HG02973 (cell line): ENCODE results near the gene GSTM3.
"Not testable (repeated sequence)": the region's sequence is repeated elsewhere in the genome, so short reads cannot be mapped to it uniquely, and the experiment has no call there.

Experiments
- ATAC-seq: cut with Tn5 transposase; IDR thresholded peaks from one replicate; pipeline ENCODE4 v1.9.1; 2021; ENCODE audit warnings: moderate library complexity; ENCODE audit not compliant: unreplicated experiment

GSTM3 gene

DNA sequence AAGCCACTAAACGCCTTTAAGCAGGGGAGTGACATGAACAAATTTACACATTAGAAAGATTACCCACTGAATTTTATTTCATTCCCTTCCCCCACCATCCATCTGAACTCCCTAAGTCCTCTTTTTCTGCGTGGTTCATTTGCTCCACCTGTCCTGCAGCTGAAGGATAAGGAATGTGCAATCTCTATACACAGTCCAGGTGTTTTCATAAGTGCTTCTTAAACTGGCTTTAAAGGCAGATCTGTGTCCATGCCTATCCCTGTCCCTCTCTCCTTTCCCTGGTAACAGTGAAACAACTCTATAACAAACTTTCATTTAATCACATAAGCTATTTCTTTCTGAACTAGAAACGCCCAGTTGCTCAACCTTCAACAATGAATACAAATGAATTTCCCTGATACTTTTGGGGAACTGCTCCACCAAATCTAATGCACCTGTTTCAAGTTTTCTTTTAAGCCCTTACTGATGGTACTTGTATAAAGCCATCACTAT lies 8.4 kb downstream of the GSTM3 start:
- no peak for ATAC-seq

DNA sequence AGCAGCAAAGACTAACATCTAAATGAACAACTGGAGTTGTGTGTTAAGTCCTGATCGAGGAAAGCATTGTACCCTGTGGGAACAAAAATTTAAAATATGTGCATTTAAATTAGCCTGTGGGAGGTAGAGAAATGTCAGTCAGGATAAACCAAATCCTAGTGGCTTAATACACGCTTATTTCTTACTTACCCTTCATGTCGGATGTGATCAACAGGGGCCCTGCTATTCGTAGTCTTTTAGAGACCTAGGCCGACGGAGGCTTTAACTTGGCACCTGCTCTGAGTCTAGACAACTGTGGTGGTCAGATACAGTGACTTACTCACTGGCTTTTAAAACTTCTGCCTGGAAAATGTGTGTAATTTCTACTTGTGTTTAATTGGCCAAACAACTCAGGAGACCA lies 10.2 kb downstream of the GSTM3 start:
- ATAC-seq: no peak

DNA sequence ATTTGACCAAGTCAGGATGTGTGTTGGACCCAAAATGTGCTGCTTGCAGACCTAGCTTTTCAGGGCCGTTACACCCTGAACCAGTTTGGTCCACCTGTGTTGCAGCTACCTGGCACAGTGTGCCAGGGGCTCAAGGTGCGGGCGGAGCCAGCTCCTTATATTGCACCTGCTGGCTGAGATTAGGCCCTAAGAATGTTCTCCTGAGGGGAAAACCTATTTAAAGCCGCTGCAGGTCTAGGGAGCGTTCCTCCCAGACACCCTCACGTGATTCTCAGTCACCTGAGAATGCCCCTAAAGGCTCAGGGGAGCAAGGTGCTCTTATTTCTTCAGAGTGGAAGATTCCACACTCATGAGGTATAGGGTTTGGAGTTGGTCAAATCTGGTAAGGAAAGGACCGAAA lies 12.0 kb downstream of the GSTM3 start:
- no peak for ATAC-seq

DNA sequence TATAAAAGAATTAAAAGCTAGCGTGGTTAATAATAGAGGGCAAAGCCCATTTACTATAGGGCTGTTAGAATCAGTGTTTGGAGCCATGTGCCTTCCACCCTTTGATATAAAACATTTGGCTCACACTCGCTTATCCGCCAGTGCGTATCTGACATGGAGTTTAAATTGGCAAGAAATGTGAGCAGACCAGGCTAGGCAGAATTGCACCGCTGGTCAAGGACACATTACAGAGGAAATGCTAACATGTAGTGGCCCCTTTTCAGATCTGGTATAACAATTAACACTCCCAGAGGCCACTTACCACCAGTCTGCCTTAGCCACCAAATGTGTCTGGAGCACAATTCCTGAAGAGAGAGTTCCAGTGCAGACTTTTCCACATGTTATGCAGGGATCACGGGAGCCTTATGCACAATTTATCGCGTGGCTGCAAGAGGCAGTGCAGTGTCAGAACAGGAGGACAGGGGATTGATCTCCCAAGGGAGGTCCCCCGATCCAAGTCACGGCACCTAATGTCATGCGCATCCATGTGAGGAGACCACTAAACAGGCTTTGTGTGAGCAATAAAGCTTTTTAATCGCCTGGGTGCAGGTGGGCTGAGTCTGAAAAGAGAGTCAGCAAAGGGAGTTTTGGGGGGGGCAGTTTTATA lies 14.0 kb downstream of the GSTM3 start:
- no peak for ATAC-seq

DNA sequence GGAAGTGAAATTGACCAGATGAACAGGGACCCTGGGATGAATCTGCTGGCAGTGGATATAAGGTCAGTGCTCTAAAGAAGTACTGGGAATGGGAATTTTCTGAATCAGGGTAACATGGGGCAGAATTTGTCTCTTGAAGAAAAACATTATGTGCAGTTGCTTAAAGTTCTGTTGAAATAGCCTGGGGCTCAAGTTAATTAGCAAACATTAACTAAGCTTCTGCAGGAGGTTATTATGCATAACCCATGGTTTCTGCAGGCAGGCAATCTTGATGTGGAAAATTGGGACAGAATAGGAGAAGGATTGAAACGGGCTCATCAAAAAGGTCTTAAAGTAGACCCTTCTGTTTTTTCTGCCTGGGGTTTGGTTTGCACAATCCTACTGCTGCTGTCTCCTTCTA lies 14.8 kb downstream of the GSTM3 start:
- ATAC-seq: no peak

DNA sequence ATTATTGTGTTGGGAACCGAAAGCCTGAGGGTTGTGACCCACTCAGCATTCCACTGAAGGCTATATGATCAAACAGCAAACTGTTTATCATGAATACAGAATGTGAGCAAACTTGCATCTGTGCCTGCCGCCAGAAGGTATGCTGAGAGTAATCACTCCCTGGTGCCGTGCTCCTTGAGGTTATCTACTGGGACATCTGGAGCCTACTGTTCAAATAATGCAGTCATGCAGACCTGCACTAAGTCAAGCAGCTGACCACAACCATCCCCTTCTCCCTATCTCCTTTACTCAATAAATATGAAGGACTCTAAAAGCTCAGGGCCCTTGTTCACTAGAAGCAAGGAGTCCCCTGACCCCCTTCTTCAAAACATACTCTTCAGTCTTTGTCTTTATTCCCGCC lies 15.3 kb downstream of the GSTM3 start:
- no peak for ATAC-seq

DNA sequence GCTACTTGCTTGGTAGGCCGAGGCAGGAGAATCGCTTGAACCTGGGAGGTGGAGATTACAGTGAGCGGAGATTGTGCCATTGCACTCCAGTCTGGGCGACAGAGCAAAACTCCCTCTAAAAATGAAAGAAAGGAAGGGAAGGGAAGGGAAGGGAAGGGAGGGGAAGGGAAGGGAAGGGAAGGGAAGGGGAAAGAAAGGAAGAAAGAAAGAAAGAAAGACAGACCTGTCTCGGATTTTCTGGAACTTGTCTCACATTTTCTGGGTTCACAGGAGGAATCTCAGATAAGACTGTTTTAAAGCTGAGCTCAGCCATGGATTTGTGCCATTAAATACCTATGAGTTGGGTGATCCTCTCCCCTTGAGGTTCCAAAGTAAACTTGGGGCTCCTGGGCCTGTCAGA lies 15.9 kb downstream of the GSTM3 start:
- no peak for ATAC-seq

DNA sequence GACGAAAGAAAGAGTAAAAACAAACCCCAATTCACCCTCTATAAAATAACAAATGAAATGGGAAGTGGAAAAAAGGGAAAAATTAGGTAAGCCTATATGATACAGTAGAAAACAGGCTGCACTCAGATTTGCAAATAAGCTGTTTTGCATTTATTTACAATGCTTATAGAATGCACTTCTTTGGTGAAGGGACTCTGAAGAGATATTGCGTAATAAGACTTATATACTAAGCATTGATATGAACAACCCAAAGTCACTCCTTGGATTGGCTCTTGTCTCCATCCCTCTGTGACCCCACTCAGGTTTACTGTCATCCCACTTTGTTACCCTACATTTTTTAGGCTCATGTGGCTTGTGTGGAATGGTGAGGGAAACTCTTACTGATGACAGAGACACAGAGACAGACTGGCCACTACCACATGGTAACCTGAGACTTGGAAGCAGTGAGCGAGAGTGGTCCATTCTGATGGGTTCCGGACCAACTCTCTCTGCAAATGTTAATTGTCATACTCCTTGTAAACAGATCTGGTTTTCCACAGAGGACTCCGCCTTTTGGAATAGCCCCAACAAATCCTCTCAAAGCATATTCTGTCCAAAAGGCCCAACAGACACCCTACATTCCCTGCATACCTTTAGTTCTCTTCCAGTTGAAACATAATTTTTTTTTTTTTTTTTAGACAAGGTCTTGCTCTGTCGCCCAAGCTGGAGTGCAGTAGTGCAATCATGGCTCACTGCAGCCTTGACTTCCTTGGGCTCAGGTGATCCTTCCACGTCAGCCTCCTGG lies 17.7 kb downstream of the GSTM3 start:
- ATAC-seq: no peak

DNA sequence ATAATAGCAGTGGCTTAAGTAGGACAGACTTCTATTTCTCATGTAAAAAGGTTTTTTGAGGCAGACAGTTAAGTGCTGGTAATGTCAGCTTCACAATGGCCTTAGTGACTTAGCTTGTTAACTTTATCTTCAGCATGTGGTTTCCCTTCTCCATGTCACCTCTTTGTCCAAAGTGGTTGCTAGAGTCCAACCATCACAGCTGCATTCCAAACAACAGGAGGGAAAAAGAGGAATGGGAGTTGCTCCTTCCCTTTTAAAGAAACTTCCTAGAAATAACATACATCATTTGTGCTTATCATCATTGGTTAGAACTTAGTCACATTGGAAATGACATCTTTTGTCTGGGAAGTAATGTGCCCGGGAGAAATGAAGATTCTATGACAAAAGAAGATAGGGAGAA lies 18.9 kb downstream of the GSTM3 start:
- no peak for ATAC-seq

DNA sequence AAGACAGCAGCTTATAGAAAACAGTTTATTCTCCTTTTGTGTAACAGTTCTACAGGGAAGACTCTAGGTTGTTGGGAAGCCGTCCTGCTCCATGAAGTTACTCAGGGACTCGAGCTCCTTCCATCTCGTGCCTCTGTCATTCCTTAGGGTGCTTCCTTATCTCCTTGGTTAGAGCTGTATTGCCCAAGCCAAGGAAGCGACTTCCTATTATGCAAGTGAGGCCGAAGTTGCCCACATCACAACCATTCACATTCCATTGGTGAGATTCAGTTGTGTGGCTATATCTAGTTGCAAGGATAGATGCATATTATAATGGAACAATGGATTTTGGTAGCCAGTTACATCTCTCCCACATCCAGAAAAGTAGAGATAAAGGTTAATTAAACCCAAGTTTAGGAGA lies 19.8 kb downstream of the GSTM3 start:
- no peak for ATAC-seq

DNA sequence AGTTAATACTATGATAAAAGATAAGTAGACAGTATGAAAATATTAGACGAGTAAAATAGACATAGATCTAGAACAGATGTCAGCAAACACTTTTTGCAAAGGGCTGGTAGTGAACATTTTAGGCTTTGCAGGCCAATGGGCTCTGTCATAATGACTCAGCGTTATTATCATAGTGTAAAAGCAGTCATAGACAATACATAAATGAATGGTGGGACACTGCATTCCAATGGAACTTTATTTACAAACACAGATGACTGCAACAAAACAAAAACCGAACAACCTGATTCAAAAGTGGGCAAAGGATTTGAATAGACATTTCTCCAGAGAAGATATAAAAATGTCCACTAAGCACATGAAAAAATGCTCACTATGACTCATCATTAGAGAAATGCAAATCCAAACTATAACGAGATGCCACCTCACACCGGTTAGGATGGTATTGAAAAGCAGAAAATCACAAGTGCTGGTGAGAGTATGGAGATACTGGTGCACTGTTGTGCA lies 21.5 kb downstream of the GSTM3 start:
- ATAC-seq: no peak

DNA sequence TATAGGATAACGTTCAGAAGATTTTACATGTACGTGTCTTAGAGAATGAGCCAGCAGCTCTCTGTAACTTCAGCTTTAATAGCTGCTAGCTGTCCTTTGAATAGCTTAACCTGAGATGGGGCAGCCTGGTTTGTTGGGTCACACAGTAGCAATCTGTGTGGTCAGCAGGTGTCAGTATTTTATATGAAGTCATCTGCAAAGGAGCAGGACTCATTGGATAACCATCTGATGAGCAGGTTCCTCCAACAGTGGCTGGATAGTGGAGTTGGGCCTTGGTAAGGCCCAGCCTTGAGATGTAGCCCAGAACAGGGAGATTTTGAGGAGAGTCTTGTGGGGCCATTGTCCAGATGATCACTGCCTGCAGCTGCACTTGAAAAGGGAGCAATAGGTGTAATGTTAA lies 22.3 kb downstream of the GSTM3 start:
- ATAC-seq: no peak

DNA sequence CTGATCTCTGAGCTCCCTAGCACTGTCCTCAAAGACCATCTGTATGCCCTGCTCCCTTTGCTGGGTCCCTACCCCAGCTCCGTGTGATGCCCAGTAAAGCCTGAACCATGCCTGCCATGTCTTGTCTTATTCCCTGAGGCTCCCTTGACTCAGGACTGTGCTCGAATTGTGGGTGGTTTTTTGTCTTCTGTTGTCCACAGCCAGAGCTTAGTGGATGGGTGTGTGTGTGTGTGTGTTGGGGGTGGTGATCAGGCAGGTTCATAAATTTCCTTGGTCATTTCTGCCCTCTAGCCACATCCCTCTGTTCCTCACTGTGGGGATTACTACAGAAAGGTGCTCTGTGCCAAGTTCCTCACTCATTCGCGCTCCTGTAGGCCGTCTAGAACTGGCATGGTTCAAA lies 23.1 kb downstream of the GSTM3 start:
- no peak for ATAC-seq

DNA sequence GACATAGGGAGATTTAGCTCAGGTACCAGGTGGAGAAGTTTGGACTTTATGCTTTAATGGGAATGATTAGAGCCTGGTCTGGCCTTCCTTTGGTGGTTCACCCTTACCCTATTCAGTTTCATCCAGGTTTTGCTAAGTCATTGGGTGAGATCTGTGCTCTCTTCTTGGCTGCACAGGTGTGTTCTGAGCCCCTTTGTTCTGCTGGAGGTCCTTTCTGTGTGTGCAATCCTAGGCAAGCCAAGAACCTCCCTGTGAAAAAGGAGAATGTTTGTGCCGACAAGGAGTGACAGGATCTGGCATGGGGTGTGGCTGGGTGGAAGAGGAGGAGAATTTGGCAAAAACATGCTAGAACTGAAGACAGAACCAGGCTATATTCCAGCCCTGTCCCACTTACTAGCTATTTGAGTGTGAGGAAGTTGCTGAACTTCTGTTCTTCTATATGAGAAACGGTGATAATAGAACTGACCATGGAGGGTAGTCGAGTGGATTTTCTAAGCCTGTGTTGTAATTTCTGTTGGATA lies 24.2 kb downstream of the GSTM3 start:
- no peak for ATAC-seq

DNA sequence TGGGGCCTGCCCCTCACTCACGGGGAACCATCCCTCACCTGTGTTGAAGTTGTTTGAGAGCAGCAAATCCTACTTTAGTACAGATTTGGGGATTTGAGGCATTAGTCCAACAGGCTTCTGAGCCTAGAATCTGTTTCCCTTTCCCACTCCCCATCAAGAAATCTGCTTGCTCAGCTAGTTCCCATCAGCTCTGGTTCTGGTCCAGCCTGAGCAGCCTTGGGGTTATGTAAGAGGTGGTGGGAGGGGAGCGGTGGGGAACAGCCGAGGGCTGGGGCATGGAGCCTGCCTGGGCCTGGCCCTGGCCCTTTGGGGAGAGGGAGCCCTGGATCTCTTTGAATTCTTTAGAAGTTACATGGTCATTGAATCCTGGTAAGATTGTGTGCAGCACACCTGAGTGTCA lies 24.7 kb downstream of the GSTM3 start:
- ATAC-seq: no peak

DNA sequence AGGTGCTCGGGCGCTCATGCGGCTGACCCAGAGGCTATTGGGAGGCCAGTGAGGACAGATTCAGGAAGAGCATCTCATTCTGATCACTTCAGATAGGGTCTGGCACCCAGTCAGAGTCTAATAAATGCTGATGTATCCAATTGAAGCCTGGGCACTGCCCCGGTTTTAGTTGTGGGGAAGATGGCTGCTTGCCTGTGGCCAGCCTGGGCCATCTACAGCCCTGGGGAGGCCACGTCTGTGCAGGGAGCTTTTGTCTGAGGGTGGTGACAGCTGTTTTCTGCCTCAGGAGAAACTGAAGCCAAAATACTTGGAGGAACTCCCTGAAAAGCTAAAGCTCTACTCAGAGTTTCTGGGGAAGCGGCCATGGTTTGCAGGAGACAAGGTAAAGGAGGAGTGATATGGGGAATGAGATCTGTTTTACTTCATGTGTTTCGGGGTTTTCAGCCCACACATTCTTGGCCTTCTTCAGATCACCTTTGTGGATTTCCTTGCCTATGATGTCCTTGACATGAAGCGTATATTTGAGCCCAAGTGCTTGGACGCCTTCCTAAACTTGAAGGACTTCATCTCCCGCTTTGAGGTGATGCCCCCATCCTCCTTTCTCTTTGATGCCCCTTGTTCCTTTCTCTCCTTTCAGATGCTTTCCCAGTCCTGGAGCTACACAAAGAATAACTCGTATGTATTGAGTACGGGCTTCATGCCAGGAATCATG lies 26.0 kb downstream of the GSTM3 start:
- ATAC-seq: no peak

DNA sequence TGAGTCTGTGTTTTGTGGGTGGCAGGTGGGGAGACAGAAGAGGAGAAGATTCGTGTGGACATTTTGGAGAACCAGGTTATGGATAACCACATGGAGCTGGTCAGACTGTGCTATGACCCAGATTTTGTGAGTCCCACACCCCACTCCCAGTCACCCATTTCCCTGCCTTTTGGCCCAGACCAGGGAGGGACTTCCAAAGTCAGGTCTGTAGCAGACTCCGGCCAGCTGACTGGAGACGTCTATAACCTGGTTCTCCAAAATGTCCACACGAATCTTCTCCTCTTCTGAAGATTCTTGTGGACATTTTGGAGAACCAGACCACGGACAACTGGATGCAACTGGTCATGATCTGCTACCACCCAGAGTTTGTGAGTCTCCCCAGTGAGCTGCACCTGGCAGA lies 27.2 kb downstream of the GSTM3 start:
- ATAC-seq: no peak

DNA sequence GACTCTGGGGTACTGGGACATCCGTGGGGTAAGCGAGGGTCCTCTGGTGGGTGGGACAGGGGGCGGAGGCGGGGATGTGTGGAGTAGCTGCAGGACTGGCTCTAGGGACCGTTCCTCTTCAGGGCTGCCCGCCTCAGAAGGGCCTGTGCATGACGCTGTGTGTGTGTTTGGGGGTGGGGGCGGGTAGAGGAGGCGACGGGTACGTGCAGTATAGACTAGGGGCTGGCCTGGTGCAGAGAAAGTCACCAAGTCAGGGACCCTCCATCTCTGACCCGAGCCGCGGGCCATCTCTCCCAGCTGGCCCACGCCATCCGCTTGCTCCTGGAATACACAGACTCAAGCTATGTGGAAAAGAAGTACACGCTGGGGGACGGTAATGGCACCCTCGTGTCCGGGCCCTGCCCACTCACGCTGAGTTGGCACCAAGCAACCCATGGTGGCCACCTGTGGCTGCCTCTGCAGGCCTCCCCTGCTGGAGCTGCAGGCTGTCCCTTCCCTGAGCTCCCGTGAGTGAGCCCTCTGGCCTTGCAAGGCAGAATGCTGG lies 28.4 kb downstream of the GSTM3 start:
- ATAC-seq: no peak

DNA sequence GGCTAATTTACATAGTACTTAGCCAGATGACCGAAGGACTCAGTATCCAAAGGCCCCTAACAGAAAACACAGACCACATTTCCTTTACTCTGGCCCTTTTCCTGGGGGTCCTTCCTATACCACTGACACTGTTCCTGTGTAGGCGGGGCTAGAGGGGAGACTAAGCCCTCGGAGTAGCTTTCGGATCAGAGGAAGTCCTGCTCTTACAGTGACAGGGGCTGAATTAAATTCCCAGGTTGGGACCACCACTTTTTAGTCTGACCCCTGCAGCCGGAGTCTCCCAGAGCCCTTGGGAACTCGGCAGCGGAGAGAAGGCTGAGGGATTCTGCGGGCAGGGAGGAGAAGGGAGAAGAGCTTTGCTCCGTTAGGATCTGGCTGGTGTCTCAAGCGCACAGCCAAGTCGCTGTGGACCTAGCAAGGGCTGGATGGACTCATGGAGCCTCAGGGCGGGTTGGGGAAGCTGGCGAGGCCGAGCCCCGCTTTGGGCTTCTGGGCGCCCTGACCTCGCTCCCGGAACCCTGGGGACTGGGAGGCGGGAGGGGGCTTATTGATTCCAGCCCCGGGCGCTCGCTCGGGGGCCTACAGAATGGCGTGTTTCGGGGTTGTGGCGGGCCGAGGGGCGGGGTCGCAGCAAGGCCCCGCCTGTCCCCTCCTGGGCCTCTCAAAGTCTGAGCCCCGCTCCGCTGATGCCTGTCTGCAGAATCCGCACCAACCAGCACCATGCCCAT lies 29.1 kb downstream of the GSTM3 start, which contains the start of gene GSTM5:
Gene GSTM5, plus strand, starts transcription at position 659 of the 728 bp plus-strand sequence. Its CDS starts 62 bp downstream, at position 721.
- not testable (repeated sequence) for ATAC-seq

DNA sequence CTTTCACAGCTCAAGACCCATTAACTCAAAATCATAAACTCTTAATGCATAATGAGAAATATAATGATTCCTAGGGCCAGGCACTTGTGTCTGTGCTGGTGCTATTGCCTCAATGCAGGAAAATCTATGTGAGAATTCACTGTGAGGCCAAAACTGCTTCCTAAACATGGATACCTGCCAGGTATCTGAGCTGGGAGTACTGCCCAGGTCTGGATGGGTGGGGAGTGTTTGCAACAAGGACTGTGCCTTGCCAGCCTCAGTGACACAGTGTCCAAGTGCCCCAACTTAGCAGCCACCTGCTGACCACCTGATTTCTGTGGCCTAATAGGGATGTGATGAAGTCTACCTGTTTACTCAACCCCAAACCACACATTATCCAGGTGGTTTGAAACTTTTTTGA lies 31.0 kb downstream of the GSTM3 start:
- ATAC-seq: not testable (repeated sequence)
